Measurements from ENCODE around the gene DSCAM. TPM values are rescaled to one million over a fixed set of nuclear protein-coding genes. Genes with fewer than 3 reads are reported as not detected.
"Not testable (repeated sequence)": the region's sequence is repeated elsewhere in the genome, so short reads cannot be mapped to it uniquely, and the experiment has no call there.

The DSCAM gene
- polyA plus RNA-seq, 1 donor: 1.2 TPM

GRCh38 chr21:40463176-40463575, 383.8 kb downstream of the DSCAM start:
- DNase-seq (ENCODE audit: low read depth): no peak

- no peak for DNase-seq (ENCODE audit: low read depth)
These were observed 385.9 kb downstream of the DSCAM start for GRCh38 chr21:40461008-40461407.

GRCh38 chr21:40457741-40458140, 389.2 kb downstream of the DSCAM start:
- DNase-seq (ENCODE audit: low read depth): no peak

- no peak for DNase-seq (ENCODE audit: low read depth)
These were observed 392.9 kb downstream of the DSCAM start for GRCh38 chr21:40454057-40454456.

- no peak for DNase-seq (ENCODE audit: low read depth)
These were observed 393.8 kb downstream of the DSCAM start for GRCh38 chr21:40453183-40453582.

GRCh38 chr21:40452548-40452947, 394.4 kb downstream of the DSCAM start:
- no peak for DNase-seq (ENCODE audit: low read depth)

GRCh38 chr21:40447016-40447415, 399.9 kb downstream of the DSCAM start:
- DNase-seq (ENCODE audit: low read depth): no peak

GRCh38 chr21:40445349-40445921, 401.5 kb downstream of the DSCAM start:
- DNase-seq (ENCODE audit: low read depth): no peak

GRCh38 chr21:40439581-40439980, 407.4 kb downstream of the DSCAM start:
- not testable (repeated sequence) for DNase-seq (ENCODE audit: low read depth)

- no peak for DNase-seq (ENCODE audit: low read depth)
These were observed 408.3 kb downstream of the DSCAM start for GRCh38 chr21:40438616-40439015.

- no peak for DNase-seq (ENCODE audit: low read depth)
These were observed 410.7 kb downstream of the DSCAM start for GRCh38 chr21:40436261-40436660.

- no peak for DNase-seq (ENCODE audit: low read depth)
These were observed 413.4 kb downstream of the DSCAM start for GRCh38 chr21:40433538-40433937.

- no peak for DNase-seq (ENCODE audit: low read depth)
These were observed 421.0 kb downstream of the DSCAM start for GRCh38 chr21:40425981-40426380.

- DNase-seq (ENCODE audit: low read depth): no peak
These were observed 423.9 kb downstream of the DSCAM start for GRCh38 chr21:40422896-40423635.

GRCh38 chr21:40421121-40421520, 425.8 kb downstream of the DSCAM start:
- no peak for DNase-seq (ENCODE audit: low read depth)

GRCh38 chr21:40416572-40416971, 430.4 kb downstream of the DSCAM start:
- DNase-seq (ENCODE audit: low read depth): no peak

- DNase-seq (ENCODE audit: low read depth): no peak
These were observed 438.4 kb downstream of the DSCAM start for GRCh38 chr21:40408561-40408960.

- peak; percentile 77 for DNase-seq (ENCODE audit: low read depth)
These were observed 442.6 kb downstream of the DSCAM start for GRCh38 chr21:40404396-40404800.

GRCh38 chr21:40402884-40403582, 443.9 kb downstream of the DSCAM start:
- DNase-seq (ENCODE audit: low read depth): no peak

- no peak for DNase-seq (ENCODE audit: low read depth)
These were observed 451.2 kb downstream of the DSCAM start for GRCh38 chr21:40395732-40396131.

- no peak for DNase-seq (ENCODE audit: low read depth)
These were observed 453.9 kb downstream of the DSCAM start for GRCh38 chr21:40393066-40393465.

GRCh38 chr21:40388046-40388445, 458.9 kb downstream of the DSCAM start:
- no peak for DNase-seq (ENCODE audit: low read depth)

All from forelimb muscle (tissue), 1 donor.